Hepatocyte (in vitro differentiated cells): Measurements from ENCODE around the gene ABHD2. TPM values are rescaled to one million over a fixed set of nuclear protein-coding genes. Genes with fewer than 3 reads are reported as not detected.

Source experiments
- DNase-seq: peaks from one replicate; pipeline ENCODE4 v3.0.0-alpha.2; 2016; ENCODE audit warnings: low spot score
- H2AFZ ChIP-seq: fragments of 200-600 bp; sonication (generic); 2 replicates; pipeline ENCODE4 v1.6.0; 2016; ENCODE audit warnings: antibody characterized with exemption, mild to moderate bottlenecking
- H3K27ac ChIP-seq: fragments of 200-600 bp; sonication (generic); 2 replicates; pipeline ENCODE4 v1.5.1; 2016; ENCODE audit warnings: mild to moderate bottlenecking
- H3K27me3 ChIP-seq: fragments of 200-600 bp; sonication (generic); 2 replicates; pipeline ENCODE4 v1.6.1; 2016
- H3K36me3 ChIP-seq: fragments of 200-600 bp; sonication (generic); replicated peaks from 2 replicates; pipeline ENCODE4 v1.5.1; 2016; ENCODE audit warnings: low read depth; ENCODE audit not compliant: insufficient read depth
- H3K4me1 ChIP-seq: fragments of 200-600 bp; sonication (generic); 2 replicates; pipeline ENCODE4 v1.5.1; 2016; ENCODE audit warnings: mild to moderate bottlenecking, moderate library complexity; ENCODE audit not compliant: insufficient read depth
- H3K4me2 ChIP-seq: fragments of 200-600 bp; sonication (generic); 2 replicates; pipeline ENCODE4 v1.6.0; 2016
- H3K4me3 ChIP-seq: fragments of 200-600 bp; sonication (generic); 2 replicates; pipeline ENCODE4 v1.5.1; 2016; ENCODE audit warnings: mild to moderate bottlenecking
- H3K79me2 ChIP-seq: fragments of 200-600 bp; sonication (generic); 2 replicates; pipeline ENCODE4 v1.6.0; 2017; ENCODE audit warnings: mild to moderate bottlenecking
- H3K9me2 ChIP-seq: fragments of 200-600 bp; sonication (generic); replicated peaks from 2 replicates; pipeline ENCODE4 v1.6.0; 2017; ENCODE audit warnings: mild to moderate bottlenecking; ENCODE audit not compliant: insufficient read depth
- H3K9me3 ChIP-seq: fragments of 200-600 bp; sonication (generic); 2 replicates; pipeline ENCODE4 v1.5.1; 2016; ENCODE audit warnings: low read depth, mild to moderate bottlenecking
- H4K20me1 ChIP-seq: fragments of 200-600 bp; sonication (generic); 2 replicates; pipeline ENCODE4 v1.6.0; 2016; ENCODE audit warnings: mild to moderate bottlenecking; ENCODE audit not compliant: insufficient read depth, poor library complexity, severe bottlenecking
- CTCF ChIP-seq: fragments of 200-600 bp; sonication (generic); IDR thresholded peaks from 2 replicates; pipeline ENCODE4 v1.5.1; 2016; ENCODE audit warnings: antibody characterized with exemption, mild to moderate bottlenecking; ENCODE audit not compliant: poor library complexity
- EZH2 ChIP-seq: fragments of 200-600 bp; sonication (generic); IDR thresholded peaks from 2 replicates; pipeline ENCODE4 v1.6.1; 2016; ENCODE audit warnings: antibody characterized with exemption, mild to moderate bottlenecking, borderline replicate concordance
- EZH2phosphoT487 ChIP-seq: fragments of 200-600 bp; sonication (generic); IDR thresholded peaks from one replicate; pipeline ENCODE4 v1.6.1; 2018; ENCODE audit warnings: antibody characterized with exemption, mild to moderate bottlenecking, low read depth, moderate library complexity; ENCODE audit not compliant: unreplicated experiment, severe bottlenecking
- WGBS: methylation state at CpG from one replicate; pipeline ENCODE4 v1.1.6; 2016; ENCODE audit warnings: low lambda C conversion rate; ENCODE audit errors: missing lambda C conversion rate; 5-methylcytosine and 5-hydroxymethylcytosine counted together
- polyA plus RNA-seq: library from polyadenylated mRNA; unstranded; fragments of >200 nt; fragmentation: Nextera tagmentation; extraction: Ambion mirVana; gene quantifications from 2 replicates; pipeline ENCODE4 v1.2.1, GENCODE V29; 2016
- total RNA-seq: library from RNA; depleted of rRNA; stranded (reverse); fragments of >200 nt; gene quantifications from 2 replicates; pipeline ENCODE4 v1.2.3, GENCODE V29; 2014

Gene ABHD2
- total and polyA plus RNA-seq, 2 experiments from 2014 or later, result 11.7 to 59.7 TPM

GRCh38 chr15:89074402-89075012 lies 13.7 kb upstream of the ABHD2 start:
- Histone ChIP-seq H4K20me1 (no peaks in the 10 kb centered on the region), H3K27ac (no peak overlapping the region), H3K36me3 (no peaks in the 10 kb centered on the region), H3K4me1 (no peaks in the 10 kb centered on the region), H3K9me3 (no peaks in the 10 kb centered on the region), H3K79me2 (no peaks in the 10 kb centered on the region), H3K4me2 (no peak overlapping the region), H3K4me3 (no peak overlapping the region), H3K9me2 (no peaks in the 10 kb centered on the region), H3K27me3 (no peaks in the 10 kb centered on the region), H2AFZ (no peak overlapping the region)
- TF ChIP-seq CTCF (no peak), EZH2 (no peak), EZH2phosphoT487 (no peak)
- 67% methylated on average over 4 of the region's 4 CpGs for WGBS
- DNase-seq, result no peak

- H3K9me2 ChIP-seq, result no peaks in the 10 kb centered on the region
- no peak for DNase-seq
- H3K79me2 ChIP-seq, result no peaks in the 10 kb centered on the region
- no peak for TF ChIP-seq EZH2phosphoT487
- no peak for TF ChIP-seq CTCF
- no peak for TF ChIP-seq EZH2
- H3K36me3 ChIP-seq, result no peaks in the 10 kb centered on the region
- no peaks in the 10 kb centered on the region for H3K27me3 ChIP-seq
- H2AFZ ChIP-seq, result no peak overlapping the region
- H3K27ac ChIP-seq, result no peak overlapping the region
- WGBS, result 51% methylated on average over 4 of the region's 4 CpGs
- H4K20me1 ChIP-seq, result no peaks in the 10 kb centered on the region
- no peaks in the 10 kb centered on the region for H3K9me3 ChIP-seq
- no peak overlapping the region for H3K4me3 ChIP-seq
- H3K4me2 ChIP-seq, result no peak overlapping the region
- H3K4me1 ChIP-seq, result peaks cover 5% of the 10 kb centered on the region
Measured at GRCh38 chr15:89075101-89075640, 13.1 kb upstream of the ABHD2 start.

GRCh38 chr15:89075846-89076245 lies 12.4 kb upstream of the ABHD2 start:
- H4K20me1 ChIP-seq, result no peaks in the 10 kb centered on the region
- no peak for DNase-seq
- 83% methylated on average over 4 of the region's 4 CpGs for WGBS
- no peak overlapping the region for H2AFZ ChIP-seq
- no peak overlapping the region for H3K4me2 ChIP-seq
- H3K27ac ChIP-seq, result no peak overlapping the region
- H3K9me3 ChIP-seq, result no peaks in the 10 kb centered on the region
- peaks cover 5% of the 10 kb centered on the region for H3K4me1 ChIP-seq
- H3K79me2 ChIP-seq, result no peaks in the 10 kb centered on the region
- no peaks in the 10 kb centered on the region for H3K9me2 ChIP-seq
- H3K36me3 ChIP-seq, result no peaks in the 10 kb centered on the region
- H3K27me3 ChIP-seq, result no peaks in the 10 kb centered on the region
- H3K4me3 ChIP-seq, result no peak overlapping the region
- no peak for TF ChIP-seq CTCF
- no peak for TF ChIP-seq EZH2
- no peak for TF ChIP-seq EZH2phosphoT487
